Cardiac muscle cell (in vitro differentiated cells and primary cell): ENCODE measurements around the gene OPRD1. TPM values are rescaled to one million over a fixed set of nuclear protein-coding genes. Genes with fewer than 3 reads are reported as not detected.
"Not testable (repeated sequence)": the region's sequence is repeated elsewhere in the genome, so short reads cannot be mapped to it uniquely, and the experiment has no call there.

Source experiments
- DNase-seq, 2 donors: peaks; one replicate each; pipeline versions ENCODE4 v3.0.0 to v3.0.0-alpha.2; 2010 to 2017; ENCODE audit warnings: low read depth in 1 of 2, low spot score in 1 of 2
- H3K27ac ChIP-seq: fragments of 200-600 bp; sonication (generic); 2 replicates; pipeline ENCODE4 v1.5.1; 2016
- H3K27me3 ChIP-seq: fragments of 200-600 bp; sonication (generic); 2 replicates; pipeline ENCODE4 v1.6.0; 2016; ENCODE audit warnings: control low read depth
- H3K36me3 ChIP-seq: fragments of 200-600 bp; sonication (generic); 2 replicates; pipeline ENCODE4 v1.5.1; 2016; ENCODE audit warnings: control low read depth
- H3K4me1 ChIP-seq: fragments of 200-600 bp; sonication (generic); 2 replicates; pipeline ENCODE4 v1.8.1; 2017; ENCODE audit warnings: low read depth, mild to moderate bottlenecking, mixed run types
- H3K4me3 ChIP-seq: fragments of 200-600 bp; sonication (generic); 2 replicates; pipeline ENCODE4 v1.5.1; 2016; ENCODE audit warnings: mild to moderate bottlenecking
- H3K9me3 ChIP-seq: fragments of 200-600 bp; sonication (generic); 2 replicates; pipeline ENCODE4 v1.5.1; 2017; ENCODE audit warnings: low read depth, mild to moderate bottlenecking, control low read depth
- polyA plus RNA-seq: library from polyadenylated mRNA; unstranded; fragments of >200 nt; fragmentation: Nextera tagmentation; extraction: Ambion mirVana; gene quantifications from 2 replicates; pipeline ENCODE4 v1.2.1, GENCODE V29; 2016
- total RNA-seq: library from RNA; depleted of rRNA; stranded (reverse); fragments of >200 nt; gene quantifications from 2 replicates; pipeline ENCODE4 v1.2.3, GENCODE V29; 2016
- TF ChIP-seq, protein P1 (sequence below): IDR thresholded peaks from 2 replicates; pipeline ENCODE4 v1.5.1; 2012; ENCODE audit warnings: low read depth, mild to moderate bottlenecking, low read length

OPRD1 gene
- total and polyA plus RNA-seq, 2 experiments from 2014 or later = 0.13 to 0.60 TPM

DNA sequence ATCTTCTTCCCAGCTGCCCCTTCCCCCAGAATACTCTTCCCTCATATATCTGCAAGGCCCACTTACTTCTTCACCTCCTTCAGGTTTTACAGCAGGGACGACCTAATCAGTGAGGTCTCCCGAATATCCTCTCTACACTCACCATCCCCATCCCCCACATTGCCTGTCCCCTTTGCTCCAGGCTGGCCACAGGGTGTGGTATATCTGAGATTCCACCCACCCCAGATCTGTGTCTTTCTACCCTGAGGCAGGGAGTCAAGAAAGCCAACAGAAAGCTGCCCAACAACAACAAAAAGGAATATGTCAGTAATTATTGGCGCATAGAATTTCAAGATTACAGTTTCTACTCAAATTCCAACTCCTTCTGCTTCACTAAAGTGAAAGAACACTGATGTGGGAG is 30.0 kb upstream of the OPRD1 start:
- TF ChIP-seq, protein P1, sequence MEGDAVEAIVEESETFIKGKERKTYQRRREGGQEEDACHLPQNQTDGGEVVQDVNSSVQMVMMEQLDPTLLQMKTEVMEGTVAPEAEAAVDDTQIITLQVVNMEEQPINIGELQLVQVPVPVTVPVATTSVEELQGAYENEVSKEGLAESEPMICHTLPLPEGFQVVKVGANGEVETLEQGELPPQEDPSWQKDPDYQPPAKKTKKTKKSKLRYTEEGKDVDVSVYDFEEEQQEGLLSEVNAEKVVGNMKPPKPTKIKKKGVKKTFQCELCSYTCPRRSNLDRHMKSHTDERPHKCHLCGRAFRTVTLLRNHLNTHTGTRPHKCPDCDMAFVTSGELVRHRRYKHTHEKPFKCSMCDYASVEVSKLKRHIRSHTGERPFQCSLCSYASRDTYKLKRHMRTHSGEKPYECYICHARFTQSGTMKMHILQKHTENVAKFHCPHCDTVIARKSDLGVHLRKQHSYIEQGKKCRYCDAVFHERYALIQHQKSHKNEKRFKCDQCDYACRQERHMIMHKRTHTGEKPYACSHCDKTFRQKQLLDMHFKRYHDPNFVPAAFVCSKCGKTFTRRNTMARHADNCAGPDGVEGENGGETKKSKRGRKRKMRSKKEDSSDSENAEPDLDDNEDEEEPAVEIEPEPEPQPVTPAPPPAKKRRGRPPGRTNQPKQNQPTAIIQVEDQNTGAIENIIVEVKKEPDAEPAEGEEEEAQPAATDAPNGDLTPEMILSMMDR = no peak
- no peak overlapping the region for H3K4me3 ChIP-seq
- peaks cover 10% of the 10 kb centered on the region for H3K4me1 ChIP-seq
- no peak for DNase-seq
- peak overlapping the region; percentile 2 for H3K27ac ChIP-seq
- H3K27me3 ChIP-seq = no peaks in the 10 kb centered on the region
- no peaks in the 10 kb centered on the region for H3K36me3 ChIP-seq
- H3K9me3 ChIP-seq = no peaks in the 10 kb centered on the region

DNA sequence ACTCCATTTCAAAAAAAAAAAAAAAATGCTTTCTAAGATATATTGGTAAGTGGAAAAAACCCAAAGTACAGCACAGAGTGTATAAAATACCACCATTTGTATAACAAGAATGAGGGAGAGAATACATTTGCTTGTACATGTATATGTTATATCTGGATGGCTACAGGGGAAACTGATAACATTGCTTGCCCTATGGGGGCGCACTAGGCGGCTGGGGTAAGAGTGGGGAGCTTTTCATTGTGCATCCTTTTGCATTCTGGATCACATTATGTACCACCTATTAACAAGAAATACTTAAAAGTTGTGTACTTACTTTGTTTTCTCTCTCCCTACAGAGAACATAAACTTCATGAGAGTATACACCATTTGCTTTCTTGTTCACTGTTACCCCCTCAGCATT is 28.6 kb upstream of the OPRD1 start:
- TF ChIP-seq, protein P1 = no peak
- H3K4me3 ChIP-seq = no peak overlapping the region
- no peak overlapping the region for H3K27ac ChIP-seq
- H3K36me3 ChIP-seq = no peaks in the 10 kb centered on the region
- H3K4me1 ChIP-seq = peaks cover 10% of the 10 kb centered on the region
- no peaks in the 10 kb centered on the region for H3K27me3 ChIP-seq
- DNase-seq = no peak
- H3K9me3 ChIP-seq = no peaks in the 10 kb centered on the region

DNA sequence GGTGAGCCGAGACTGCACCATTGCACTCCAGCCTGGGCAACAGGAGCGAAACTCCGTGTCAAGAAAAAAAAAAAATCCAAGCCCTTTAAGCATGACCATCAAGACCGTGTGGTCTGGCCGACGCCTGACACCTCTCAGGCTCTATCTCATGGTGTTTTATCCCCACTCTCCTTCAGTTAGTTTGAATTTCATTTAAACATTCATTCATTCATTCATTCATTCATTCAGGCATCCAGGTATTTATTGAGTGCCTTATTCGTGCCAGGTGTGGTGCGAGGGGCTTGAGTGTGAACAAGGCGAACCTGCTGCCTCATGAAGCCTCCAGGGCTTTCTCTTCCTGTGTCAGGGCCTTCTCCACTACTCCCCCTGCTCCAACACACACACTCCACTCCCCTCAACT is 22.6 kb upstream of the OPRD1 start:
- Histone ChIP-seq H3K4me3 (no peak overlapping the region), H3K9me3 (no peaks in the 10 kb centered on the region), H3K4me1 (peaks cover 19% of the 10 kb centered on the region), H3K27me3 (no peaks in the 10 kb centered on the region), H3K27ac (no peak overlapping the region), H3K36me3 (no peaks in the 10 kb centered on the region)
- TF ChIP-seq, protein P1 = no peak
- no peak for DNase-seq

DNA sequence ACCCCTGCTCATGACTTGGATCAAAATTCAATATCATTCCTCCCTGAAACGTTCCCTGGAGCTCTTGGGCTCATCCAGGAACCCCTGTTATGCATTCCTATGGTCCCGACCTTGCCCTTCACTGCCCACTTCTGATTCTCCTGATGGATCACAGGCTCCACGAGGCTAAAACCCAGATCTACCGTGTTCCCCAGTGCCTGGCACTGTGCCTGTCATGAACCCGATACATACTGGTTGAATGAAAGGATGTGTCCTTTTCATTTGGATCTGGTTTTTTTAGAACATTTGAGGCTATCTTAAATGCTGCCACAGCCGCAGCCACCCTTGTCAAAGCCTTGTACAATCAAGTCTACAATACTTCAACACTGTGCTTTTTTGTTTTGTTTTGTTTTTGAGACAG is 22.2 kb upstream of the OPRD1 start:
- no peaks in the 10 kb centered on the region for H3K9me3 ChIP-seq
- no peaks in the 10 kb centered on the region for H3K27me3 ChIP-seq
- TF ChIP-seq, protein P1 = no peak
- no peak overlapping the region for H3K4me3 ChIP-seq
- H3K27ac ChIP-seq = no peak overlapping the region
- H3K4me1 ChIP-seq = peaks cover 19% of the 10 kb centered on the region
- H3K36me3 ChIP-seq = no peaks in the 10 kb centered on the region
- DNase-seq = no peak

DNA sequence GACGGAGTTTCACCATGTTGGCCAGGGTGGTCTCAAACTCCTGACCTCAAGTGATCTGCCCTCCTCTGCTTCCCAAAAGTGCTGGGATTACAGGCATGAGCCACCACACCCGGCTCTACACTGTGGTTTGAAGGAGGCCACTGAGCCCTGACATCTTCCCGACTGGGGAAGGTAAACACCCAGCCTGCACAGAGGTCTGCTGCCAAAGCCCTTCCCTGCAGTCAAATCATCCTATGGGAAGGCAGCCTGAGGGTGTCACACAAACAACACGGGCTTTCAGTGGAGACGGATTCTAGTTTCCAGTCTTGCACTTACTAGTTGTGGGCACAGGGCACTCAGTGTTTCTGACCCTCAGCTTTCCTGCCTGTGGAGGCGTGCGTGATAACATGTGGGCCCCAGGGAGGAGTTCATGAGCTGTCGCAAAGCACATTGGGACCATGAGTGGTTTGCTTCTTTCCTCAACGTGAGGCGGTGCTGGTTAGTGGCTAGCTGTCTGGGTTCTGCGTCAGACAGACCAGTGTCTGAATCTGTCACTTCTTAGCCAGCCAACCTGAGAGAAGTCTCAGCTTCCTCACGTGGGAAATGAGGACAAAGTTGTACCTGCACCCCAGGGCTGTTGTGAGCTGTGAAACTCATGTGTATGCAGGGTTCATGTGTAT is 21.5 kb upstream of the OPRD1 start:
- DNase-seq = no peak
- Histone ChIP-seq H3K4me1 (peaks cover 19% of the 10 kb centered on the region), H3K4me3 (no peak overlapping the region), H3K27me3 (no peaks in the 10 kb centered on the region), H3K36me3 (no peaks in the 10 kb centered on the region), H3K27ac (no peak overlapping the region), H3K9me3 (no peaks in the 10 kb centered on the region)
- TF ChIP-seq, protein P1 = no peak

DNA sequence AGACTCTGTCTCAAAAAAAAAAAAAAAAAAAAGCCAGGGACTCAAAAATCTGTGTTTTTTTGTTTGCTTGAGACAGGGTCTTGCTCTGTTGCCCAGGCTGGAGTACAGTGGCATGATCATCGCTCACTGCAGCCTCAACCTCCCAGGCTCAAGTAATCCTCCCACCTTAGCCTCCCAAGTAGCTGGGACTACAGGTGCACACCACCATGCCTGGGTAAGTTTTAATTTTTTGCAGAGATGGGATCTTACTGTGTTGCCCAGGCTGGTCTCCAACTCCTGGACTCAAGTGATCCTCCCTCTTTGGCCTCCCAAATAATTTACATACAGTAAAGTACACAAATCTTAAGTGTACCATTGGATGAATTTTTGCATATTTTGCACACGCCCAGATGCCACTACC is 20.0 kb upstream of the OPRD1 start:
- H3K4me3 ChIP-seq, H3K9me3 ChIP-seq, DNase-seq, H3K27ac ChIP-seq, H3K36me3 ChIP-seq, H3K27me3 ChIP-seq: not testable (repeated sequence)
- H3K4me1 ChIP-seq = peaks cover 30% of the 10 kb centered on the region
